ENCODE results near the gene ULK3.

ULK3 gene

DNA sequence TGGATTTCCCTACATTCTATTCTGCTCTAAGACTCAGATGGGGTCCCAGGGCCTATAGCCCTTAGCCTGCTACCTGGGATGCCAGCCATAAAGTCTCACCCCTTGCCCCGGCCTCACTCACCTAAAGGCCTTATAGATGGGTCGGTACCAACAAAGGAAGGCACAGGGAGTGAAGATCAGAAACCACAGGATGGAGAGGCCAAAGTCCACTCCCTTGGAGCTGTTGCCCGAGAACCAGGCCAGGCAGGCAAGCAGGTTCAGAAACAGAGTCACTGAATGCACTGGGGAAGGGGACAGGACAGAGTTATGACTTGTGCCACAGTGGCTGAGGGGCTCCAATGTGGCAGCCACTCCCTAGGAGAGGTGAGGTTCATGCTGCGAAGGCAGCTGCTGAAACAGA lies 7.4 kb upstream of the ULK3 start:
- no peaks in the 10 kb centered on the region for H3K9me3 ChIP-seq (ENCODE audit: control insufficient read depth in 1 of 2, low read length in 2 of 2)
- H3K36me3 ChIP-seq (ENCODE audit: control insufficient read depth in 1 of 2, insufficient read depth in 2 of 2, low read length in 2 of 2): peaks cover 54 to 72% of the 10 kb centered on the region in 2 donors
- no peaks in the 10 kb centered on the region for H3K27me3 ChIP-seq (ENCODE audit: low read depth, low read length)
- H3K4me1 ChIP-seq (ENCODE audit: control insufficient read depth in 1 of 2, insufficient read depth in 2 of 2, low read length in 2 of 2): no peaks in the 10 kb centered on the region
- no peak overlapping the region for H3K27ac ChIP-seq (ENCODE audit: low read length)
- no peak overlapping the region for H3K4me3 ChIP-seq (ENCODE audit: low read depth in 1 of 2, low read length in 2 of 2)

DNA sequence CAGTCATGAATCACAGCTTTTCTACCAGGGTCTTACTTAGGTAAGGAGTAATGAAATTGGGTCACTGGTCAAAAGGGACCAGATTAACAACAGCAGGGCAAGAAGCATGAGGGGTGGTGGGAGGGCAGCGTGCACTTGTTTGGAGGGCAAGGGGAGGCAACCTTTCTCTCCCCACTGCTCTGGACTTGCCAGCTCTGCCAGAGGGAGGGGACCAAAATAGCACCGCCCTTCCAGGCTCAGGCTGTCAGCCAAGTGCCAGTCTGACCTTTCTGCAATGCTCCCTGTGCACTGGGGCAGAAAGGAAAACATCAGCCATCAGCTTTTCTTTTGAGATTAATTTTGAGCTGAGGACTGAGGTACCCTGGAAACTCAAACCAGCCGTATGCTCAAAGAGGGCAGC lies 4.5 kb upstream of the ULK3 start:
- Histone ChIP-seq H3K4me3 (ENCODE audit: low read depth in 1 of 2, low read length in 2 of 2) (no peak overlapping the region), H3K27me3 (ENCODE audit: low read depth, low read length) (no peaks in the 10 kb centered on the region), H3K36me3 (ENCODE audit: control insufficient read depth in 1 of 2, insufficient read depth in 2 of 2, low read length in 2 of 2) (peaks cover 49 to 66% of the 10 kb centered on the region in 2 donors), H3K4me1 (ENCODE audit: control insufficient read depth in 1 of 2, insufficient read depth in 2 of 2, low read length in 2 of 2) (peaks cover 6 to 7% of the 10 kb centered on the region in 2 donors), H3K27ac (ENCODE audit: low read length) (no peak overlapping the region), H3K9me3 (ENCODE audit: control insufficient read depth in 1 of 2, low read length in 2 of 2) (no peaks in the 10 kb centered on the region)

DNA sequence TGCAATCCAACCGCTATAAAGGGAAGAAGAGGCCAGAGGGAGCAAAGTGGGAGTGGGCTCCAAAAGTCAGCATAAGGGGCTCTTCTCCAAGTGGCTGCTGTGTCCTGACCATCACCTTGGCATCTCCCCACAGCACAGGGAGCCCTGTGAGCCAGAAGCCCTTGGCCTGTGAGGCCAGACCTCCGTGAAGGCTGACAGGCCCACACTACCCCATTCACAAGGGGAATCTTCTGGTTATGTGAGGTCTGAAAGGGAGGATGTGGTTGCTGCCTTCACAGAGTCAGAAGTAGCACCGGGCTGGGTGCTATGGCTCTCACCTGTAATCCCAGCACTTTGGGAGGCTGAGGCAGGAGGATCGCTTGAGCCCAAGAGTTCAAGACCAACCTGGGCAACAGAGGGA lies 2.6 kb upstream of the ULK3 start:
- Histone ChIP-seq H3K36me3 (ENCODE audit: control insufficient read depth in 1 of 2, insufficient read depth in 2 of 2, low read length in 2 of 2) (peaks cover 30 to 48% of the 10 kb centered on the region in 2 donors), H3K27ac (ENCODE audit: low read length) (no peak overlapping the region)

DNA sequence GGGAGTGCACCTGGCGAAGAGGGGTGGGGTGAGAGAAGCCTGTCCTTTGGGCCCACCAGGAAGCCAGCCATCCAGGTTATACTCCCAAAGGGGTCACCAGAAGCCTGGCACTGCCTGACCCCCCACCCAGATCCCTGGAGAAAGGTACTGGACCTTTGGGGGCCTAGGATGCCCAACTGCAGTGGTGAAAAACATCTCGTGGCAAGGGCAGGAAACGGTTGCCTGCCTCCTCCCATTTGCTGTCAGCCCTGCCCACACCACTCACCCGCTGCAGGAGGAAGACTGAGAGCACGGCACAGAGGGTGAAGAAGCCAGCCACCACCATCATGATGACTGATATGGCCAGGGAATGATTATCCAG lies 2.2 kb upstream of the ULK3 start:
- Histone ChIP-seq H3K9me3 (ENCODE audit: control insufficient read depth in 1 of 2, low read length in 2 of 2) (no peaks in the 10 kb centered on the region), H3K27me3 (ENCODE audit: low read depth, low read length) (no peaks in the 10 kb centered on the region), H3K36me3 (ENCODE audit: control insufficient read depth in 1 of 2, insufficient read depth in 2 of 2, low read length in 2 of 2) (peaks cover 26 to 44% of the 10 kb centered on the region in 2 donors), H3K4me1 (ENCODE audit: control insufficient read depth in 1 of 2, insufficient read depth in 2 of 2, low read length in 2 of 2) (peaks cover 14 to 19% of the 10 kb centered on the region in 2 donors), H3K27ac (ENCODE audit: low read length) (no peak overlapping the region), H3K4me3 (ENCODE audit: low read depth in 1 of 2, low read length in 2 of 2) (no peak overlapping the region)

More for the DNA sequence above, 2.6 kb upstream of the ULK3 start:
- H3K4me1 ChIP-seq (ENCODE audit: control insufficient read depth in 1 of 2, insufficient read depth in 2 of 2, low read length in 2 of 2): peaks cover 14 to 19% of the 10 kb centered on the region in 2 donors
- H3K9me3 ChIP-seq (ENCODE audit: control insufficient read depth in 1 of 2, low read length in 2 of 2): no peaks in the 10 kb centered on the region
- no peak overlapping the region for H3K4me3 ChIP-seq (ENCODE audit: low read depth in 1 of 2, low read length in 2 of 2)
- no peaks in the 10 kb centered on the region for H3K27me3 ChIP-seq (ENCODE audit: low read depth, low read length)

DNA sequence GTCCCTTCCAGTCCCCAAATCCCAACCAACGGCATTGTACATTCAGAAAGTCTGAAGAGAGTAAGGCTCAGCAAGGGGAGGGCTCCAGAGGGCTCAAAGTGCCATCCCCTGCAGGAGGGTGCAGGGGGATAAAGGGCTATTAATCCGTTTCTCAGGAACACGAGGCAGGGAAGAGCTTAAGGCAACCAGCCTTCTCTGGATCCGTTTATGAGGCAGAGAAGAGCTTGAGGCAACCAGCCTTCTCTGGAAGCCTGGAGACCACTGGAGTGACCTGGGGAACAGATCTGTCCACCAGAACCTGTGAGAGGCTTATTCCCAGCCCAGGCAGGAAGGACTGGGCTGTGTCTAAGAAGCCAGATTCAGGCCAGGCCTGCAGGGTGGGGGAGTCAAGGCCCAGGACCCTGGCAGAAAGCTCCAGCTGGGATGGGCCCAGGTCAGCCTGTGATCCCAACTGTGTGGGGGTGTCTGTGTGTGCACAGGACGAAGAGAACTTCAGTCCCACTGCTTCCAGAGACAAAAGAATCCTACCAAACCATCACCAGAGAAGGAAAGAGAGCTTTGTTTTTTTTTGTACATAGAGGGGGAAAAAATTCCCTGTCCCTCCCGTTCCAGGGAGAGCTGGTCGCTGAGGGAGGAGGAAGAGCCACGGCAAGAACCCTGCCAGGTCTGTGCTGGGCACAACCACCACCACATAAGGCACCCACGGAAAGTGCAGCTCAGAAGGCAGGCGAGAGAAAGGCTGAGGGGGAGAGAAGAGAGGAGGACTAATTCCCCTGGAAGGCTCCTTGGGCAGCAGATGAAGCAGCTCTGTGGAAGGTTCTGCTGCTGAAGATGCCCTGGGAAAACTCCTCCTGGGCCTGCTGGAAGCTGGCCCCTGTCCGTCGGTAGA lies 1.6 kb upstream of the ULK3 start:
- H3K9me3 ChIP-seq (ENCODE audit: control insufficient read depth in 1 of 2, low read length in 2 of 2): no peaks in the 10 kb centered on the region
- no peak overlapping the region for H3K4me3 ChIP-seq (ENCODE audit: low read depth in 1 of 2, low read length in 2 of 2)
- H3K27me3 ChIP-seq (ENCODE audit: low read depth, low read length): no peaks in the 10 kb centered on the region
- H3K4me1 ChIP-seq (ENCODE audit: control insufficient read depth in 1 of 2, insufficient read depth in 2 of 2, low read length in 2 of 2): peaks cover 14 to 19% of the 10 kb centered on the region in 2 donors
- peaks cover 26 to 39% of the 10 kb centered on the region in 2 donors for H3K36me3 ChIP-seq (ENCODE audit: control insufficient read depth in 1 of 2, insufficient read depth in 2 of 2, low read length in 2 of 2)
- H3K27ac ChIP-seq (ENCODE audit: low read length): no peak overlapping the region

DNA sequence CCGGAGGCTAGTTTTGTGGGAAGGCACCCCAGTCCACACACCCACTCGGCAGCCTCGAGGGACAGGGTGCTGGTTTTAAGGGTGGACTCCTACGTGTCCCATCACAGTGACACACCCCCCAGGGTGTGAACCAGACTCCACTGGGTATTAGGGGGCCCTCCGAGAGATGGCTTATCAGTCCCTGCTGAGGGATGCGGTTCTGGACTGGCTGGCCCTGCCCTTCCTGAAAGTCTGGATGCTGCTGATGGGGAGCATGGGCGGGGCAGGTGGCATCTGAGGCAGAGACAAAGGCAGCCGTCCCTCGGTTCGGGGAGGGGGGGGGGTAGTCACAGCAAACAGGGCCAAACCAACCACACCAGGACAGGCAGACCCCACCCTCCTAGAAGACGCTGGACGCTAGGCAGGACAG lies 939 bp upstream of the ULK3 start:
- Histone ChIP-seq H3K9me3 (ENCODE audit: control insufficient read depth in 1 of 2, low read length in 2 of 2) (no peaks in the 10 kb centered on the region), H3K4me1 (ENCODE audit: control insufficient read depth in 1 of 2, insufficient read depth in 2 of 2, low read length in 2 of 2) (peaks cover 14 to 19% of the 10 kb centered on the region in 2 donors), H3K27ac (ENCODE audit: low read length) (peak overlapping the region; percentile 69), H3K4me3 (ENCODE audit: low read depth in 1 of 2, low read length in 2 of 2) (peak overlapping the region; percentile 39 to 92), H3K36me3 (ENCODE audit: control insufficient read depth in 1 of 2, insufficient read depth in 2 of 2, low read length in 2 of 2) (peaks cover 26 to 45% of the 10 kb centered on the region in 2 donors), H3K27me3 (ENCODE audit: low read depth, low read length) (no peaks in the 10 kb centered on the region)

DNA sequence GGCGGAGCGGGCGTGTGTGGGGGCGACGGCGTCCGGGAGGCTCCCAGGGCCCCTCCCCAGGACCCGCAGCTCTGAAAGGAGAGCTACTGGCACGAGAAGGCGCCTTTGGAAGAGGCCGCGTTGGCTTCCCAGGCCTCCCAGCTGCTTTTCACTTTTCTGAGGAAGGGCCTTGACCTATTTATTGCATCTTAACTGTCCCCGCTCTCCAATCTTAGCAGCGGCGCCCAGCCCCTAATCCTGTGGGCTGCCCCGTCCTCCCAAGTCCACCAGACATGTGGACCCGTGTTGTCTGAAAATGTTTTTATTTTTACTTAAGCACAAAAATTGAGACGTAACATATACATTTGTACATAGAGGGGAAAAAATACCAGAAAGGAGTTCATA lies 481 bp upstream of the ULK3 start:
- peak overlapping the region; percentile 69 for H3K27ac ChIP-seq (ENCODE audit: low read length)
- no peaks in the 10 kb centered on the region for H3K9me3 ChIP-seq (ENCODE audit: control insufficient read depth in 1 of 2, low read length in 2 of 2)
- no peaks in the 10 kb centered on the region for H3K27me3 ChIP-seq (ENCODE audit: low read depth, low read length)
- H3K36me3 ChIP-seq (ENCODE audit: control insufficient read depth in 1 of 2, insufficient read depth in 2 of 2, low read length in 2 of 2): peaks cover 24 to 45% of the 10 kb centered on the region in 2 donors
- H3K4me1 ChIP-seq (ENCODE audit: control insufficient read depth in 1 of 2, insufficient read depth in 2 of 2, low read length in 2 of 2): peaks cover 14 to 19% of the 10 kb centered on the region in 2 donors
- peak overlapping the region; percentile 39 to 92 for H3K4me3 ChIP-seq (ENCODE audit: low read depth in 1 of 2, low read length in 2 of 2)

DNA sequence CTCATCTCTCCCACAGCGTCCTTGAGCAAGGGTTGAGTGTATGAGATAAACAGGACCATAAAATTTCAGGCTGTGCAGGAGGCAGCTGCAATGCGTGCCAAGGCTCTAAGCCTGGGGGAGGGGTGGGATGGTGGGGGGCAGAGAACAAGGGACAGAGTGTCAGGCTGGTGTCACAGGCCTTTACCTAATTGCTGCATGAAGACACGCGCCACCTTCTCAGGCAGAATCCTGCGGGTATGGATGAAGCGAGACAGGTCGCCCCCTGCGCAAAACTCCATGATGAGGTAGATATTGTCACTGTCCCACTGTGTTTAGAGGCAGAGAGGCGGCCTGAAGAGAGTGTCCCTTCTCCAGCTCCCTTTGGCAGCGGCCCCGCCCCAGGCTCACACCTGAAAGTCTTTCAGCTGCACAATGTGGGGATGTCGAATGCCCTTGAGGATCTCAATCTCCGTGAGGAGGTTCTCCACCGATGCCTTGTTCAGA lies 1.0 kb downstream of the ULK3 start:
- Histone ChIP-seq H3K36me3 (ENCODE audit: control insufficient read depth in 1 of 2, insufficient read depth in 2 of 2, low read length in 2 of 2) (peaks cover 12 to 32% of the 10 kb centered on the region in 2 donors), H3K27me3 (ENCODE audit: low read depth, low read length) (no peaks in the 10 kb centered on the region), H3K4me1 (ENCODE audit: control insufficient read depth in 1 of 2, insufficient read depth in 2 of 2, low read length in 2 of 2) (peaks cover 14 to 19% of the 10 kb centered on the region in 2 donors), H3K9me3 (ENCODE audit: control insufficient read depth in 1 of 2, low read length in 2 of 2) (no peaks in the 10 kb centered on the region), H3K4me3 (ENCODE audit: low read depth in 1 of 2, low read length in 2 of 2) (peak overlapping the region; percentile 87 to 92), H3K27ac (ENCODE audit: low read length) (no peak overlapping the region)

GRCh38 chr15:74840851-74841775 lies 1.8 kb downstream of the ULK3 start:
- Histone ChIP-seq H3K9me3 (ENCODE audit: control insufficient read depth in 1 of 2, low read length in 2 of 2) (no peaks in the 10 kb centered on the region), H3K27ac (ENCODE audit: low read length) (no peak overlapping the region), H3K27me3 (ENCODE audit: low read depth, low read length) (no peaks in the 10 kb centered on the region), H3K4me1 (ENCODE audit: control insufficient read depth in 1 of 2, insufficient read depth in 2 of 2, low read length in 2 of 2) (peaks cover 14 to 19% of the 10 kb centered on the region in 2 donors), H3K4me3 (ENCODE audit: low read depth in 1 of 2, low read length in 2 of 2) (peak overlapping the region in 1 of 2 donors; percentile 87), H3K36me3 (ENCODE audit: control insufficient read depth in 1 of 2, insufficient read depth in 2 of 2, low read length in 2 of 2) (peaks cover 12 to 40% of the 10 kb centered on the region in 2 donors)

- peaks cover 8 to 29% of the 10 kb centered on the region in 2 donors for H3K36me3 ChIP-seq (ENCODE audit: control insufficient read depth in 1 of 2, insufficient read depth in 2 of 2, low read length in 2 of 2)
- H3K4me1 ChIP-seq (ENCODE audit: control insufficient read depth in 1 of 2, insufficient read depth in 2 of 2, low read length in 2 of 2): peaks cover 14 to 19% of the 10 kb centered on the region in 2 donors
- H3K27me3 ChIP-seq (ENCODE audit: low read depth, low read length): no peaks in the 10 kb centered on the region
- H3K27ac ChIP-seq (ENCODE audit: low read length): no peak overlapping the region
- H3K4me3 ChIP-seq (ENCODE audit: low read depth in 1 of 2, low read length in 2 of 2): no peak overlapping the region
- H3K9me3 ChIP-seq (ENCODE audit: control insufficient read depth in 1 of 2, low read length in 2 of 2): no peaks in the 10 kb centered on the region
These were observed 3.2 kb downstream of the ULK3 start for GRCh38 chr15:74839526-74840395.
